ENCODE data around the gene ZNF165.
"Not testable (repeated sequence)": the region's sequence is repeated elsewhere in the genome, so short reads cannot be mapped to it uniquely, and the experiment has no call there.

Gene ZNF165

DNA sequence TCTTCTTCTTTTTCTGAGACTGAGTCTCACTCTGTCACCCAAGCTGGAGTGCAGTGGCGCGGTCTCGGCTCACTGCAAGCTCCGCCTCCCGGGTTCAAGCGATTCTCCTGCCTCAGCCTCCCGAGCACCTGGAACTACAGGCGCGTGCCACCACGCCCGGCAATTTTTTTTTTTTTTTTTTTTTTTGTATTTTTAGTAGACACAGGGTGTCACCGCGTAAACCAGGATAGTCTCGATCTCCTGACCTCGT is at the start of gene ZNF165:
ZNF165 (plus strand) TSS at position 188 of the 250 bp plus-strand sequence. CDS start 4,913 bp downstream, outside the sequence.
- not testable (repeated sequence) for DNase-seq

DNA sequence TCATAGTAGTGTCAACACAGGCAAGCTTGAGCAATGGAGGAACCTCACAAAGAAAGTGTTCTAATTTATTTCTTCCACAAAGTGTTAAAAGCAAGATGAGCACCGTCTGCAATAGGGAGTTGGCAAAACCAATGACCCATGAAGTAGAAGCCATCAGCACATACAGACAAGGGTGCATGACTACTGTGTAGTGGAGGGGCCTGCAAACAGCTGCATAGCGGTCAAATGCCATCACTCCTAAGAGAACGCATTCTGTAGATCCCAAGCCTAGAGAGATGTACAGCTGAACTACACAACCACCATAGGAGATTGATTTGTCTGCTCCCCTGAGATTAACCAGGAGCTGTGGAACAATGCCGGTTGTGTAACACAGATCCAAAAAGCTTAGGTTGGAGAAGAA is 26.8 kb upstream of the ZNF165 start:
- no peak for DNase-seq

DNA sequence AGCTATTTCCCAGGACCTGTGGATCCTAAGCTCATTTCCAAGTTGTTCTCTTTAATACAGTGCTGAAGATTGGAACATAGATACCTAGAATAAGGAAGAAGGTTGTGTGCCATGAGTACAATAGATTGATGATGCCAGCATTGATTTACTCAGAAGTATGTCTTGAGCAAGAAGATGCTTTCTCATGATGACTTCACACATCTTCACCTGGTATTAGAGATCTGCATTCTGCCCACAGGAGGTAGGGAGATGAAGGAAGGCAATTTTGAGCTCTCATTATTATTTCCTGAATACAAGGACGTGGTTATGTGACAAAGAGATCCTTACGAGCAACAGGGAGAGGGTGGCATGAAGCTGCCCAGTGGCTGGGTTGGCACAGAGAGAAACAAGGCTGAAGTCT is 20.0 kb upstream of the ZNF165 start:
- DNase-seq: no peak

DNA sequence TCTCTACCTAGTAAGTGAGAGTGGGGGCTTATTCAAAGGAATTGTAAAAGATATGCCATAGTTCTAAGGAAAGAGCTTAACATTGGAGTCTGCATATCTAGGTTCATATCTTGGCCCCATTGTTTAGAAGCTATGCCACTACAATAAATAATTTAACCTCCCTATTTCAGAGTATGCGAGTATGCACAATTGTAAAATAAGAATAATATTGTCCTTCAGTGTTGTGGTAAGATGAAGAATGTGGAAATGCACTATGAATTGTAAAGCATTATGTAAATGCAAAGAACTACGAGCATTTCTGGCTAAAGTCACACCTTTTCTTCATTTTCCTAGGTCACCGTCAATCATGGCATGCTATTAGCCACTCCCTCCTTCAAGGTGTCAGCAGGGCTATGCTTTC is 16.1 kb upstream of the ZNF165 start:
- no peak for DNase-seq

DNA sequence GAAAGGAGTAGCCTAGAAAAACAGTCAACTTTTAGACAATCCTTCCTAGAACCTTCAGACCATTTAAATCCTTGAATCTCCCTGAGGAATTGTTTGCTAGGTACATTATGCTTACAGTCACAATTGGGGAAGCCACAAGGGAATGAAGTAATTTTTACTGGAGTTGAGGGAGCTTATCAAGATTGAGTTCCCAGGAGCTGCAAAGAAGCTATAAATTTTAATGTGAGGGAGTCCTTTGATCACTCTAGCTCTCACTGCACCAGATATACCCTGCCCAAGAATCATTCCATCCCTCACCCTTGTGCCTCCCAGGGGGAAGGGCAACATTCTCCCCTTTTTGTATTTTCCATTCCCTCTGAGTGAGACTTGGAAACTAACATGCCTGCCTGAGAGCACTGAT is 12.3 kb upstream of the ZNF165 start:
- DNase-seq: no peak

DNA sequence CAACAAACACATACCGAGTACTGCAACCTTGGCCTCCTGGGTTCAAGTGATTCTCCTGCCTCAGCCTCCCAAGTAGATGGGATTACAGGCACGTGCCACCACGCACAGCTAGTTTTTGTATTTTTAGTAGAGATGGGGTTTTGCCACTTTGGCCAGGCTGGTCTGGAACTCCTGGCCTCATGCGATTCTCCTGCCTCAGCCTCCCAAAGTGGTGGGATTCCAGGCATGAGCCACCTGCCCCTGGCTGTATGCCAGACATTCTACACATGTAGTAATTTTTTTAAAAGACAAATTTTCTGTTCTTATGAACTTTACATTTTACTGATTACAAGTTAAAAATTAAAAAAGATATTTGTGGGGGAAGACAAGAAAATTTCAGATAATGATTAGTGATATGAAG is 9.4 kb upstream of the ZNF165 start:
- DNase-seq: not testable (repeated sequence)

DNA sequence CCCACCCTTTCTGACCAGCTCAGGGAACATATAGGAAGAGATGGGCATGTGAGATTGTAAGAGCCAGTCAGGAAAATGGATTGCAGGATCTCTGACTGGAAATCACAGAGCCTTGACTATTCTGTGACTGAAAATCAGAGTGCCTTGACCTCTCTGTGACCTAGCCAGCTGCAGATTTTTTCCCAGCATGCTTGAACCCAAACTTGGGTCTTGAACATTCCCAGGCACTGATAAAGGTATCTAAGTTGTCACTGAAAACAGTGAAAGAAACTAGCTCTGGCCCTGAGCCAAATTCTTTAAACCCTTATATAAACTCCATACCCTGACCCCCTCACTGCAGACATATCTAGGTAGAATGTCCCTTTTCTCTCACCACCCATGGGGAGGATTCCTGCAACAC is 2.3 kb upstream of the ZNF165 start:
- DNase-seq: no peak

DNA sequence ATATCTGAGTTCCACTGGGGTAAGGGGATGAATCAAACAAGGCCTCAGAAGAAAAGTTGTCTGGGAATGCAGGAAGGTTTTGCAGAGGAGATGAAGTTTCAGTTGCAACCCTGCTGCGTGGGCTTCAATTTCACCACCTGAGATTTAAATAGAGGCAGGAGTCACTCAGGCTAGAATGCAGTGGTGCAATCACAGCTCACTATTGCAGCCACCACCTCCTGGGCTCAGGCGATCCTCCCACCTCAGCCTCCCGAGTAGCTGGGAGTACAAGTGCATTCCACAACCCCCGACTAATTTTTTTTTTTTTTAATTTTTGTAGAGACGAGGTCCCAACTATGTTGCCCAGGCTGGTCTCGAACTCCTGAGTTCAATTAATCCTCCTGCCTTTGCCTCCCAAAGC is 1.5 kb upstream of the ZNF165 start:
- DNase-seq: no peak

DNA sequence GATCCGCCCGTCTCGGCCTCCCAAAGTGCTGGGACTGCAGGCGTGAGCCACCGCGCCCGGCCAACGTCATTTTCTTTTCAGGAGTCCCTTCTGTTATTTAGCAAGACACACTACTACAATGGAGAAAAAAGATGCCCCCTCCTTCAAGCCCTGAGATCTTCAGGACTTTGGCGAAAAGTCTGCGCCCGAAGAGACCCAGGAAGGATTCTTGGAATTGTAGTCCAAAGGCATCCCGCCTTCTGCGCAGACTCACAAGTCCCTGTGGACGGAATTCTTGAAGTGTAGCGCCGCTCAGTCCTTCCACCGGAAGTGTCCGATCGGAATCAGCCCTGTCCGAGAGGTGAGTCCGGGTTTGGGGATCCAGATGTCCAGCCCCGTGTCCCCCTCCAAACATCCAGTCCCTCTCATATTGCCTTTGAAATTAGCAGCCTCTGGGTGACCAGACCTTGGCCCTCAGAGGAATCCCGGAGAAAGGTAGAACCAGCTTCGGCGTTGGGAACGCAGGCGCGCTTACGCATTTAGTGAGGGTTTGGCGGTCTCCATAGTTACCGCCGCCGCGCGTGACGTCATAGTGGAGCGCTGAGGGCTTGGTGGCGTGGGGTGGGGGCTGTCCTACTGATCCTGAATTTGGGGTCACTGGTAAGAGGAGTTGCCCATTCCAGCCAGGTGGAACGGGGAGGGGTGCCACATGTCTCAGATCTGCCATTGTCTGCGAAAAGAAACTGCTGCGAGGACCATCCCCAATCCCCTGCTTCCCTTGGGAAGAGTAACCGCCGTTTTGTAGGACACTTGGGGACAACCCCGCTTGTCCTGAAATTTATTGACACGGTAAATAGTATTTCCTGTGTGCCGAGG is 490 bp downstream of the ZNF165 start:
- DNase-seq: peak; percentile 93

DNA sequence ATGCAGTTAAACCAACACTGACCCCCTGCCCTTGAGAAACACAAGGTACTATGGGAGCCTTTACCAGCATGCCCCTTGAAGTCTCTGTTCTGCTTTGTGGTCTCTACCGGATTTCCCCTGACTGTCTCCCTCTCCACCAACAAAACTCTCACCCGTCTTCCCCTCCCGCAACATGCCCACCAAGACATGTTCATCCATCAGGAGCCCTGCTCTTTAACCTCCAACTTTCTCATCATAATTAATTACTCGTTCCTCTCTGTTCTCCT is 1.1 kb downstream of the ZNF165 start:
- DNase-seq: peak; percentile 73

DNA sequence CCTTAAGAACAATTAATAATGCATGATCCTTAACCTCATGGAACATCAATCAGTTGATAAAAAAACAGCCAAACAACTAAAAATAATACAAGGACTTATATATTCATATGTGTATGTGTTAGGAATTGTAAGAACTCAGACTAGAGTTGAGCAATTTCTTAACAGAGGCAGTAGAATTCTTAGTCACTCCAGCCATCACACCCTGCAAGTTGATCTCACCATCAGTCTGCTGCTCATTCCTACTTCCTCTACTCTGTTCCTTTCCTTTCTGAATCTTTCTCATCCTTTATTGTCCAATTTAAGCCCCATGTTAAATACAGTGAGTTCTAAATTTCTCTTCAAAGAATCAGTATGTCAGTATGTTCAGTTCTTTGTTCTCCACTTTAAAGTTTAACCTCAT is 2.6 kb downstream of the ZNF165 start:
- peak; percentile 57 for DNase-seq

DNA sequence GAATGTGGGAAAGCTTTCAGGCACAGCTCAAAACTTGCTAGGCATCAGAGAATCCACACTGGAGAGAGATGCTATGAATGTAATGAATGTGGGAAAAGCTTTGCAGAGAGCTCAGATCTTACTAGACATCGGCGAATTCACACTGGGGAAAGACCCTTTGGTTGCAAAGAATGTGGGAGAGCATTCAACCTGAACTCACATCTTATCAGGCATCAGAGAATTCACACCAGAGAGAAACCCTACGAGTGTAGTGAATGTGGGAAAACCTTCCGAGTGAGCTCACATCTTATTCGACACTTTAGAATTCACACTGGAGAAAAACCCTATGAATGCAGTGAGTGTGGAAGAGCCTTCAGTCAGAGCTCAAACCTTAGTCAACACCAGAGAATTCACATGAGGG is 8.7 kb downstream of the ZNF165 start:
- DNase-seq: no peak

DNA sequence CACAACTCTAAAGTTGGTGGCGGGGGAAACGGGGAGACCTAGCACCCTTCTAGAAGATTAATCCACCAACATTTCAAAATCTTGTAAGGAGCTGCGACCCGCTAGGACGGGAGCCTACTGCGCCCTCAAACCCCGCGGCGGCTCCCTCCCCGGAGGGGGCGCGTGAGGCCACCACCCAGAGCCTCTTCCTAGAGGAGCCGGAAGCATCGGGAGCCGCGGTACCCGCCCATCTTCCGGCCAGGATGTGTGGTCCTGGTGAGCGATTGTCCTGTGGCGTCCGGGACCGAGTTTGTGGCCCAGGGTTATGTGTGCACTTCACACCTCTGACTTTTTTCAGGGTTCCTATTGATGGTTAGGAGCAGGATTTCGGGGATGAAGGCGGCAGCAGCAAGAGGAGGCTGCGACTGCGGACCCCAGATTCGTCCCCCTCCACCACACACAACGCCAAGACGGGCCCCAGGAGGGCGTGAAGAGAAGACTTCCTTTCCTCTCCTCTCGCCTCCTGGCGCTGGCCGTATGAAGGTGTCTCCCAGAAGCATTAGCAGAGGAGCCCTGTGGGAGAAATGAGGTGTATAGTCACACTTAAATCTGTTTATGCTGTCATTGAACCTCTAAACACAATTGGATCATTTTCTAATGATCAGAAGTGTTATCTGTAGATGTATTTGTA is 10.7 kb downstream of the ZNF165 start:
- no peak for DNase-seq

DNA sequence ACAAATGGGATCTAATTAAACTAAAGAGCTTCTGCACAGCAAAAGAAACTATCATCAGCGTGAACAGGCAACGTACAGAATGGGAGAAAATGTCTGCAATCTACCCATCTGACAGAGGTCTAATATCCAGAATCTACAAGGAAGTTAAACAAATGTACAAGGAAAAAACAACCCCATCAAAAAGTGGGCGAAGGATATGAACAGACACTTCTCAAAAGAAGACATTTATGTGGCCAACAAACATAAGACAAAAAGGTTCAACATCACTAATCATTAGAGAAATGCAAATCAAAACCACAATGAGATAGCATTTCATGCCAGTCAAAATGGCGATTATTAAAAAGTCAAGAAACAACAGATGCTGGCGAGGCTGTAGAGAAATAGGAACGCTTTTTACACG is 21.9 kb downstream of the ZNF165 start:
- DNase-seq: not testable (repeated sequence)

DNA sequence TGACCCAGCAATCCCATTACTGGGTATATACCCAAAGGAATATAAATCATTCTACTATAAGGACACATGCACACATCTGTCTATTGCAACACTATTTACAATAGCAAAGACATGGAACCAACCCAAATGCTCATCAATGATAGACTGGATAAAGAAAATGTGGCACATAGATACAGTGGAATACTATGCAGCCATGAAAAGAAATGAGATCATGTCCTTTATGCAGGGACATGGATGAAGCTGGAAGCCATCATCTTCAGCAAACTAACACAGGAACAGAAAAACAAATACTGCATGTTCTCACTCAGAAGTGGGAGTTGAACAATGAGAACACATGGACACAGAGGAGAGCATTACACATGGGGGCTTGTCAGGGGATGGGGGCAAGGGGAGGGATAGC is 22.3 kb downstream of the ZNF165 start:
- not testable (repeated sequence) for DNase-seq

DNA sequence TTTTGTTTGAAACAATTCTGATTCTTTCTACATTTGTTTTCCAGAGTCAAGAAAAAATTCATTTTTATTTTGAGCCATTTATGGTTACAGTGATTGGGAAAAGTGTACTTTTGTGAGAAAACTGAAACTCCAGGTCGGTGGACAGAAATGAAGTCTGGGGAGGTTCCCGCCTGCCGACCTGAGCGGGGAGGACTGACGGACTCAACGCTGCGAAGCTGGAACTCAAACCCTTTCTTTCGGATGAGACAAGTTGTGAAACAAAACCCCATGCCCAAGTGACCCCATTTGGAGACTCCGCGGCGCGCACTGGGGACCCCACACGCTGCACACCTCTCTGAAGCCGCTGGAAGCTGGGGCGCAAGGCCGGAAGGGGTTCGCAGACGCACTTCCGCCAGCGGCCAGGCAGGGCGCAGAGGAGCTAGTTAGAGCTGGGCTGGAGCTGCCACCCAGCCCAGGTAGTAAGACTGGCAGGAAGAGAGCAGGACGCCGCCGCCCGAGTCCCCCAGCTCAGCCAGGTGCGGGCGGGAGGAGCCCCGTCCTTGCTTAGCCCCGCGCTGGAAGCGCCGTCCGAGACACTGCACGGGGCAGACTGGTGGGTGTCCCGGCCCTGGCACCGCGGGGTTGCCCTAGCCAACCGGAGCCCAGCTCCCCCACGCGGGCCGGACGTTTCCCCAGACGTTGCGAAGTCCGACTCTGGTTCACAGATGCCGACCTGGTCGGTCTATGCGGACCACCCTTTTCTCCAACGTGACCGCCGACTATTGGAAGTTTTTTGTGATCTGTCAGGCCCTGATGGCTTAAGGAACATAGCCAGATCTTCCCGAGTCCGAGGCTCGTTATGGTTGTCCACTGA is 24.2 kb downstream of the ZNF165 start:
- peak; percentile 80 for DNase-seq

DNA sequence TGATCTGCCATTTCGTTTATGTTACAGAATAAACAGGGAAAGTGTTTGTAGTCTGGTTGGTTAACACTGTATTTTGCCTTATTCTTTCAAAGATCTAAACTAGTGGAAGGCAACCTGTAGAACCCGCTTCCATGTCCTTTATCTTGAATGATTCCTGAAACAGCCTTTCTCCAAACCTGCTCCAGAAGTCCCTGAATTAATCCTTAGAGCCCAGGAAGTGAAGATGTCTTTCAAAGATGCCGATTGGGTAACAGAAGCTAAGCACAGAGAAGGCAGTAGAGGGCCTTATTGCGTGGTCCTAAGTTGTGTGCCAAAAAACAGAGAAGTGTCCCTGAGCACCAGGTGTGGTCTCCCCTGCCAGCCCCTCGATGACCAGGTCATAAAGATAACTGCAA is 24.9 kb downstream of the ZNF165 start:
- DNase-seq: peak; percentile 35

DNA sequence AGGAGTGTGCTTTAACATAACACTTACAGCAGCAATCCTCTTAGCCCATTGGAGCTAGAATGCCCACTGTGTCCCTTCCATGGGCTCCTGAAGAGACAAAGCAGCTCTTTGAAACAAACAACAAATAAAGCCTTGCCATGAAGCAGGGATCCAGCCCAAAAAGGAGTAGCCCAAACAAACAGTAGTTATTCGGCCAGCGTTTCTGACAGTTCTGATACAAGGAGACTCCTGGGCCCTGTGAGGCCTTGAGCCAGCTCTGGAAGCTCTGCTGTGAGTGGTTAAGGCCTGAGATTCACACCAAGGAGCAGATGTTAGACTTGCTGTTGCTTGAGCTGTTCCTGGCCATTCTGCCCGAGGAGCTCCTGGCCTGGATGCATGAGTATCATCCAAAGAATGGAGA is 27.1 kb downstream of the ZNF165 start:
- no peak for DNase-seq

DNA sequence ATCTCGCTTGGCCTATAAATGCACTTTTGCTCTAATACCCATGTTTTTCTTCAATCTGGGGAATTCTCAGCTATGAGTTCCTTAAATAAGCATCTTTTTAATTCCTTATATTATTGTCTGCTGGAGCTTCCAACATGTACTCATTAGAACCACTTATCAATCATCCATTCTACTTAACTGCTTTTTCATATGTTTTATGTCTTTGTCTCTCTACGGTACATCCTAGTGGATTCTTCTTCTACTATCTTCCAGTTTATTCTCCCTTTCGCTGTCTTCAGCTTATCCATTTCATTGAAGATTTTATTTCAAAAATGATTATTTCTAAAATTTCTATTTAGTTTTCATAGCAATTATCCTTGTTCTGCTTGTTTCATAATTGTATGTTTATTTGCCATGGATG is 31.6 kb downstream of the ZNF165 start:
- DNase-seq: no peak

DNA sequence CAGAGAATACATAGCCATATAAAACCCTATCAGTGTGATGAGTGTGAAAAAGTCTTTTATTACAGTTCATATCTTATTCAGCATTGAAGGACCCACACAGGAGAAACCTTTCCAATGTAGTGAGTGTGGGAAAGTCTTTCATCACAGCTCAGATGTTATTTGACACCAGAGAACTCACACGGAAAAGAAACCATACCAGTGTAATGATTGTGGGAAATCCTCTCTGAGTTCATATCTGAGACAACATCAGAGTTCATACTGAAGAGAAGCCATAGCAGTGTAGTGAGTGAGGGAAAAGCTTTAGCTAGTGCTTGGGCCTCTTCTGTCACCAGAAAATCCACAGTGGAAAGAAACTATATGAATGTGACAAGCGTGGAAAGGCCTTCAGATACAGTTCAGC is 35.4 kb downstream of the ZNF165 start:
- no peak for DNase-seq

DNA sequence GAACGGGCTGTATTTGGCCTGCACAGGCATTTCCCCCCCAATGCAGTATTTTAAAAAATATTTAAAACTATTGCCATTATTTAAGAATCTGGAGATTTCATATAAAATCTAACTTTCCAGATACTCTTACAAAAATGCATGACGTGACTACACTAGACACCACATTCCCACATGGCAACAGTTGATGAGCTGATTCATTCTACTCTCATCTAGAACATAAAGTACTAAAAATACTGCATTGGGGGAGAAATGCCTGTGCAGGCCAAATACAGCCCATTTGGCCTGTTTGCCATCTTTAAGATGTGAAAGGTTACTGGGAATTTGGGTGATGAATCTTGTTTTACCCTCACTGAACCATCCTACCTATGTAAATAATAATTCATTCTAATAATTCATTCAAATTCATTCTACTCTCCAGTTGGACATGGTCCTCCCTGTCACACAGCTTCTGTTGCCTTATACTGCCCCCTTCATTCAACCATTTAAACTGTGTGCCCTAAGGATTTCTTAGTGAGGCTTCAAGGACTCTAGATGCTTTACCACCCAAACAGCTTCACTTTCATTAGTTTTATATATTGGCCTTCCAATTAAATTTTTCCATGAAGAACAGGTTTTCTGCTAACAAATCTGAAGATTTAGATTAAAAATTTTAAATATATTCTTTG is 37.1 kb downstream of the ZNF165 start:
- DNase-seq: no peak

DNA sequence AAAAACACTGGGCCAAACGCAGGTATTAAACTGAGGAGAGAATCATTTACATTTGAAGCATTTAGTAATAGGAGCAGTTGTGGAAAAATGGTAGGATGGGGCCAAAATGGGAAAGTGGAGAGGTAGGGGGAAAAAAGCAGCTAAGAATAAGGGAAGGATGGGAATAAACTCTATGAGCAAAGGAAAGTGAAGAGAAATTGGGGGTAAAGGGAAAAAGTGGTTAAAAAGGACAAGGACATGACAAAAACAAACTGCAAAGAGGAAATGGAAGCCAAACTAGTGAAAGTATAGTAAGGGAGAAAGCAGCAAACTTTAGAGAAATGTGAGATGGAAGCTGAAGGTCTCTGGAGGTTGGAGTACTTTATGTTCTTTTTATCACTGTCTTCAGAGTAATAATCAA is 37.8 kb downstream of the ZNF165 start:
- no peak for DNase-seq

DNA sequence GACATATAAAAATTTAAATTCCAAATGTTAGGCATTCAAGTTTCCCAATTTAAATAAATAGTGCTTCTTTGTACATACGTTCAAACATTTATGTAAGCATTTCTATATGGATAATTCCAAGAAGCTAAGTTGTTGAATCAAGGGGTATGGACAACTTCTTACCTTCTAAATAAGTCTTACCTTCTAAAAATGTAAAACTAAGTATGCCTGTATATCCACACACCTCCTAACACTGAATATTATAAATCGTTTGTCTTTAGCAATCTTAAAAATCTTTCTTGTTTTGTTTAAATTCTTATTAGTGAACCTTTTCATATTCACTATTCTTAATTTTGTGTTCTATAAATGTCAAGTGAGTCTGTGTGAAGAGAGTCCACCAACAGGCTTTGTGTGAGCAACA is 41.5 kb downstream of the ZNF165 start:
- no peak for DNase-seq

DNA sequence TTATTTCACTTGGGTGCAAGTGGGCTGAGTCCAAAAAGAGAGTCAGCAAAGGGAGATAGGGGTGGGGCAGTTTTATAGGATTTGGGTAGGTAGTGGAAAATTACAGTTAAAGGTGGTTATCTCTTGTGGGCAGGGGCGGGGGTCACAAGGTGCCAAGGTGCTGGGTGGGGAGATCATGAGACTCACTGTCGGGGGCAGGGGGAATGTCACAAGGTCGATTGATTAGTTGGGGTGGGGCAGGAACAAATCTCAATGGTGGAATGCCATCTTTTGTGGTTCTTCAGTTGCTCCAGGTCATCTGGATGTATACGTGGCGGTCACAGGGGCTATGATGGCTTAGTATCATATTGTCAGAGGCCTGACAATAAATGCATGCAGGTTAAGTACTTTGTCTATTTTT is 41.9 kb downstream of the ZNF165 start:
- DNase-seq: not testable (repeated sequence)

Measured in MV-4-11 (cell line).